ENCODE measurements around the gene WFS1. TPM values are rescaled to one million over a fixed set of nuclear protein-coding genes. Genes with fewer than 3 reads are reported as not detected.

WFS1 gene
- total RNA-seq, 1 donor from 2014 or later = 5.1 TPM

GRCh38 chr4:6262176-6262575, 7.5 kb upstream of the WFS1 start:
- no peak for DNase-seq

GRCh38 chr4:6262847-6263487, 6.7 kb upstream of the WFS1 start:
- DNase-seq = no peak

DNA sequence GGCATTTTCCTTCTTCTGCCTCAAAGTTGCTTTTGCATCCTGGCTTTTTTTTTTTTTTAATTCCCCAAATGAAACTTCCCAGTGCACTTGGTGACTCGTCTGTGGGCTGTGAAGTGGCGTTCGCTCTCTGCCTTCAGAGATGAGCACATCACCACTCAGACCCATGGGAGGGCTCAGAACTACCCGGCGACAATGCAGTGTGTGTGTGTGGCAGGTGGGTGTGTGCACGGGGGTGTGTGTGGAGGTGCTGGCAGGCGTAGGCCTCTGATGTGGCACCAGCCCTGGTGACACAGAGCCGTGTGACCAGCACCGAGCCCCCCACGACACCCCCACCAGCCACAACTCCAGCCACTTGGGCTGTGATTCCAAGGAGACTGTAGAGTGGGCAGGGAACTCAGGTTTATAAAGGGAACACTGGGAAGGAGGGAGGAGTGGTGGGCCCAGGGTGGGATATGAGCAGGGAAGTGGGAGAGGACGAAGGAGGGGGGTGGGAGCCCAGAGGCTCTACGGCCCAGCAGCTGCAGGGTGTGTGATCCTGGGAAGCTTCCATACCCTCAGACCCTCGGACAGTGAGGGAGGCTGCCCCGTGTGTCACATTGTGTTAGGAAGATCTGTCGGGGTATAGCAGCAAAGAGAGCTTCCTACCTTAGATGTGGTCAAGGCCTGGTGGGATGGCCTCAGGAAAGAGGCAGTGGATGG, 6.0 kb upstream of the WFS1 start:
- no peak for DNase-seq

DNA sequence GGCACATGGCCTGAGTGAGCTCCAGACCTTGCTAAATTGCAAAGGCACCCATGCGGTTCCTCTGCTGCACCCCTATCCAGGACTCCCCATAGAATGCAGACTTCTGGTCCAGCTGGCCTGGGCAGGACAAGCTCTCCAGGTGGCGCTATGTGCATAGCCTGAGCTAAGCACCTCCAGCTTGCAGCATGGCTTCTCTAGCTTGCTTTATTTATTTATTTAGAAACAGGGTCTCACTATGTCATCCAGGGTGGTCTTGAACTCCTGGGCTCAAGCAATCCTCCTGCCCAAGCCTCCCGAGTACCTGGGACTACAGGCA, 5.5 kb upstream of the WFS1 start:
- DNase-seq = no peak

GRCh38 chr4:6265546-6265945, 4.1 kb upstream of the WFS1 start:
- DNase-seq = no peak

GRCh38 chr4:6267573-6267972, 2.1 kb upstream of the WFS1 start:
- DNase-seq = no peak

DNA sequence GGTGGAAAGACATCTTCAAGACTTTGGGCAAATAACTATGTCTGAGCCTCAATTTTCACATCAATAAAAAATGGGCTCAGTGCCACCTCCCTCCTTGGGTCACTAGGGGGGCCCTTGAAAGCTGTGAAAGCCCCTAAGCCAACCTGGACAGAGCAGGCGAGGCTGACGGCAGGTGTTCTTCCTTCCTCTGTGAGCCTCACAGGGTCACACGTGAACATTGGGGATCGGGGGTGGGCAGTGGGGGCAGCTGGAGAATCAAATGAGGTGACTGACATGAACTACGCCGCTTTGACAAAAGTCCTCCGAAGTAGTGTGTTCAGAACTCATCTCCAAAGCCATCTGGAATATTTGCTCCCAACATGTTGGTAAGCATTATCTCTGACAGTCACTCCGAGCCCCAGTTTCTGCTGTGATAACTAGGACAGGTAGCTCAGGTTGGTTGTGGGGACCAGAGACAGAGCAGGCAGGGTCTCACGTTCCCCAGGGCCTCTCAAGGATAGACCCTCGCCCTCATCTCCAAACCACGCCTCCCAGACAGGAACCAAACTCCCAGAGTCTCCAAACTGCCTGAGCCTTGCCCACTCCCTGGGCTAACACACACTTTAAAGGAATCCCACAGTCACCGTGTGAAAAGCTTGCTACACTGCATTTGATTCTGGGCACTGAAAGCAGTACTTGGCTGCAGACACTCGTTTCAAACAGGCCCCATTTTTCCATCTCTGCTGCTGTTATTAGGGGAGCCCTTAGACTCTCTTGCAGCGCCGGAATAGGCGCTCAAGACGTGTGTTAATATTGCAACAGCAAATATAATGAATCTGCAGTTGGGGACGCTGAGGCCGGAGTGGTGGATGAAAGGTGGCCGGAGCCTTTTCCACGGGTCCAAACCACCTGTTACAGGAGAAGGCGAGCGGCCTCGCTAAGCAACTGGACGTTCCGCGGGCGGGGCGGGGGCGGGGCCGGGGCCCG, 717 bp upstream of the WFS1 start:
- no peak for DNase-seq

GRCh38 chr4:6270636-6271121, 1.0 kb downstream of the WFS1 start:
- DNase-seq = no peak

DNA sequence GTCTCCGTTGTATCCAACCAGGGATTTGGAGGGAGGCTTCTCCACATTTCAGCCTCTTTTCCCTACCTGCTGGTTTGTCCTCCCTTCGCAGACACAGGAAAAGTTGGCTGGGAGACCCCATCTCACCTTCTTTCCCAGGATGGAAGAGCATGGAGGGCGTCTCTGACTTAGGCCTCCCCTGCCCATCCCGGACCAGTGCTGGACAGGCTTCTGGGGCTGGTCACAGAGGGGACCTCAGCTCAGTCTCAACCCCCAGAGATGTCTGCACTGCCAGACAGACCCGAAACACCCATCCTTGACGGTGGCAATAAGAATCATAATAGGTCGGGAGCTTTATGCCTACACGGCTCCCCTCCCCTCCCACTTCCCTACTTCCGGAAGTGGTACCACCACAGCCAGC, 1.6 kb downstream of the WFS1 start:
- no peak for DNase-seq

DNA sequence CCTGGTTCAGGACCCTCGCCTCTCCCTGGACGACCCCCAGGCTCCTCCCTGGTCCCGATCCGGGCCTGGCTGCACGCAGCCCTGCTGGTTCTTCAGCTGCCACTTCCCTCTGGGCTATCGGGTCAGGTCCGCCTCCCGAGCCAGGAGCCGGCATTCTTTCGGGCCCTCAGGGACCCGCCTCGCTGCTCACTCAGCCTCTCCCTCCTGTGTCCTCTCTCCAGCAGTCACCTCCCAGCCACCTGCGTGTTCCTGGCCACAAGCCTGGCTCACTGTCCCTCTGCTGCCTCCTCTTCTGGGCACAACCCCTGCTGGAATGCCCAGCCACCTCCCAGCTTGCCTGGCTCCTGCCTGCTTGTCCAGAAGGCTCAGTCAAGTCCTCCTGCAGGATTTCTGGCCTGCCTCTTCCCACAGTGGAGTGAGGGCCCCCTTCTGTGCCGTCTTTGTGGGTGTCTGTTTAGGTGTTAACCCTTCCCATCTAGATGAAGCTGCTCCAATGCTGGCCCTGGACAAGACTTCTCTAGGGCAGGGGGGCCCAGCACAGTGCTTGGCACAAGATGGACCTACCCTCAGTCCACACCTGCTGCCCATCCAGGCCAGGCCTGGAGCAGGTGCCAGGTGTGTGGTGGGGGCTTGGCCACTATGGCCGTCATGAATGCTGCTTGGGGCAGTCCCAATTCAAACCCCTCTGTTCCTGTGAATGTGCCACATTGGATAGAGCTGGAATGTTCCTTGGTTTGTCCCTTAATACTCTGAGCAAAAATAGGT, 2.2 kb downstream of the WFS1 start:
- no peak for DNase-seq

GRCh38 chr4:6272863-6273660, 3.4 kb downstream of the WFS1 start:
- DNase-seq = no peak

- DNase-seq = no peak
These were observed 4.0 kb downstream of the WFS1 start for GRCh38 chr4:6273661-6273990.

GRCh38 chr4:6275351-6275750, 5.7 kb downstream of the WFS1 start:
- no peak for DNase-seq

GRCh38 chr4:6275898-6276806, 6.5 kb downstream of the WFS1 start:
- no peak for DNase-seq

- DNase-seq = no peak
These were observed 7.6 kb downstream of the WFS1 start for GRCh38 chr4:6277139-6277802.

- DNase-seq = no peak
These were observed 8.5 kb downstream of the WFS1 start for GRCh38 chr4:6277935-6278800.

DNA sequence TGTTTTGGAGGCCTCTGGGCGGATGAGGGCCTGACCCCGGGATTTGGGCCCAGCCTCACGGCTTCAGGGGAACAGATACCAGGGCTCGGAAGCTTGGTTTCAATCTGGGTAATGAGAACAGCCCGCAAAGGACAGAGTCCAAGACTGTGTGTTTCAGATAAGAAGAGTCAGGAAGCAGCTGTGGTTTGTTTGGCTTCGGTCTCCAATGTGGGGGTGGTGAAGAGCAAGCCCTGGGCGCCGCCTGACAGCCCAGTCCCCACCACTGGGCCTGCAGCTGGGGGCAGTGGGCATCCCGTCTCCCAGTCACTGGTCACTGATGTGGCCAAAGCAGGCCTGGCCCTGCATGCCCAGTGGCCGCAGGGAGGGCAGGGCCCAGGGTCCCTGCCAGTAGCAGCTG, 9.1 kb downstream of the WFS1 start:
- no peak for DNase-seq

GRCh38 chr4:6279582-6280289, 10.1 kb downstream of the WFS1 start:
- no peak for DNase-seq

All from occipital lobe (tissue), 2 donors.